Stimulated activated CD8-positive, alpha-beta memory T cell treated with anti-CD3 and anti-CD28 coated beads, Interleukin-15, amount 100 ng/mL, for 4 hours (primary cell): Measurements from ENCODE around the gene HSPA1A.

ENCODE experiments used
- DNase-seq, 2 donors: peaks; one replicate each; pipeline ENCODE4 v3.0.0-alpha.2; 2020; ENCODE audit warnings: low read depth in 2 of 2

Gene HSPA1A

GRCh38 chr6:31815025-31815838, at the start of gene HSPA1A, which contains the start of gene HSPA1L:
Gene HSPA1A, plus strand, starts transcription at chr6:31815543. Its CDS starts 214 bp downstream, at chr6:31815757.
Gene HSPA1L, minus strand, starts transcription at chr6:31815283. Its CDS starts 3,311 bp downstream, at chr6:31811972.
- peak; percentile 45 to 51 for DNase-seq

GRCh38 chr6:31765559-31765909, 49.8 kb upstream of the HSPA1A start:
- DNase-seq: no peak

- no peak for DNase-seq
Observed at GRCh38 chr6:31765910-31766794, 49.2 kb upstream of the HSPA1A start.

- DNase-seq: no peak
Observed at GRCh38 chr6:31767096-31767645, 48.2 kb upstream of the HSPA1A start.

GRCh38 chr6:31768363-31769257, 46.7 kb upstream of the HSPA1A start:
- no peak for DNase-seq

- peak; percentile 47 to 65 for DNase-seq
Observed at GRCh38 chr6:31769684-31770371, 45.5 kb upstream of the HSPA1A start.

- no peak for DNase-seq
Observed at GRCh38 chr6:31770860-31771259, 44.5 kb upstream of the HSPA1A start.

- DNase-seq: peak in 1 of 2 donors; percentile 36
Observed at GRCh38 chr6:31771992-31772358, 43.4 kb upstream of the HSPA1A start.

- no peak for DNase-seq
Observed at GRCh38 chr6:31775184-31775583, 40.2 kb upstream of the HSPA1A start.

GRCh38 chr6:31775633-31776484, 39.5 kb upstream of the HSPA1A start:
- no peak for DNase-seq

- DNase-seq: no peak
Observed at GRCh38 chr6:31776485-31776988, 38.8 kb upstream of the HSPA1A start.

GRCh38 chr6:31776989-31777666, 38.2 kb upstream of the HSPA1A start, which contains the start of gene VWA7:
Gene VWA7, minus strand, starts transcription at chr6:31777328. Its CDS starts 549 bp downstream, at chr6:31776779.
- DNase-seq: peak; percentile 71 to 72

- no peak for DNase-seq
Observed at GRCh38 chr6:31777667-31778050, 37.7 kb upstream of the HSPA1A start.

GRCh38 chr6:31778193-31778592, 37.1 kb upstream of the HSPA1A start:
- DNase-seq: no peak

GRCh38 chr6:31778999-31779885, 36.1 kb upstream of the HSPA1A start:
- DNase-seq: no peak

- DNase-seq: no peak
Observed at GRCh38 chr6:31779908-31780307, 35.4 kb upstream of the HSPA1A start.

GRCh38 chr6:31780507-31781243, 34.7 kb upstream of the HSPA1A start:
- DNase-seq: no peak
